CD14-positive monocyte (primary cell): ENCODE data around the gene ZFPM1. TPM values are rescaled to one million over a fixed set of nuclear protein-coding genes. Genes with fewer than 3 reads are reported as not detected.

ENCODE experiments used
- DNase-seq, 3 donors: peaks; one replicate each; pipeline ENCODE4 v3.0.0-alpha.2; 2011 to 2022
- H2AFZ ChIP-seq: 2 replicates; pipeline ENCODE4 v1.6.0; 2012; ENCODE audit warnings: mild to moderate bottlenecking, low read depth, low read length, inconsistent platforms; ENCODE audit not compliant: insufficient read depth, poor library complexity, severe bottlenecking
- H3K27ac ChIP-seq, 2 donors: 1 replicate in 1 of 2; 2 replicates in 1 of 2; pipeline ENCODE4 v1.5.1; 2012 to 2013; ENCODE audit warnings: low read length in 2 of 2, control low read depth in 1 of 2, inconsistent platforms in 1 of 2, low read depth in 1 of 2, mild to moderate bottlenecking in 1 of 2
- H3K27me3 ChIP-seq, 2 donors: one replicate each; pipeline versions ENCODE4 v1.6.0 to v1.6.1; 2011 to 2013; ENCODE audit warnings: low read length in 2 of 2; ENCODE audit not compliant: control insufficient read depth in 2 of 2, insufficient read depth in 2 of 2
- H3K36me3 ChIP-seq, 2 donors: replicated peaks in 1 of 2; 1 replicate in 1 of 2; 2 replicates in 1 of 2; pipeline versions ENCODE4 v1.5.1 to v1.6.1; 2012 to 2013; ENCODE audit warnings: low read length in 2 of 2, control low read depth in 1 of 2, inconsistent platforms in 1 of 2, mild to moderate bottlenecking in 1 of 2; ENCODE audit not compliant: insufficient read depth in 2 of 2, control insufficient read depth in 1 of 2
- H3K4me1 ChIP-seq, 2 donors: 1 replicate in 1 of 2; 2 replicates in 1 of 2; pipeline versions ENCODE4 v1.5.1 to v1.6.1; 2012 to 2013; ENCODE audit warnings: low read length in 2 of 2, control low read depth in 1 of 2, inconsistent platforms in 1 of 2, mild to moderate bottlenecking in 1 of 2, moderate library complexity in 1 of 2; ENCODE audit not compliant: insufficient read depth in 2 of 2, control insufficient read depth in 1 of 2
- H3K4me2 ChIP-seq: replicated peaks from 2 replicates; pipeline ENCODE3; 2012; ENCODE audit warnings: low read length, moderate library complexity, mild to moderate bottlenecking; ENCODE audit not compliant: poor library complexity, severe bottlenecking; ENCODE audit errors: extremely low read depth
- H3K4me3 ChIP-seq, 3 experiments: fragments of 200-600 bp in 1 of 3; sonication (generic) in 1 of 3; replicated peaks in 1 of 3; 1 replicate in 2 of 3; 2 replicates in 1 of 3; pipeline ENCODE4 v1.5.1; 2011 to 2013; ENCODE audit warnings: low read length in 3 of 3, mild to moderate bottlenecking in 3 of 3, control low read depth in 2 of 3, low read depth in 2 of 3, inconsistent platforms in 1 of 3, moderate library complexity in 1 of 3
- H3K79me2 ChIP-seq: 2 replicates; pipeline ENCODE4 v1.6.0; 2012; ENCODE audit warnings: mild to moderate bottlenecking, control low read depth, inconsistent platforms, low read length, moderate library complexity; ENCODE audit not compliant: insufficient read depth
- H3K9ac ChIP-seq: 2 replicates; pipeline ENCODE4 v1.6.0; 2017; ENCODE audit warnings: low read length, mild to moderate bottlenecking; ENCODE audit not compliant: insufficient read depth, poor library complexity, severe bottlenecking
- H3K9me3 ChIP-seq, 2 donors: replicated peaks in 1 of 2; 1 replicate in 1 of 2; 2 replicates in 1 of 2; pipeline versions ENCODE4 v1.5.1 to v1.6.1; 2012 to 2013; ENCODE audit warnings: low read length in 2 of 2, control low read depth in 1 of 2; ENCODE audit not compliant: control insufficient read depth in 1 of 2, insufficient read depth in 1 of 2
- H4K20me1 ChIP-seq: 2 replicates; pipeline ENCODE4 v1.6.0; 2012; ENCODE audit warnings: mild to moderate bottlenecking, low read length, control low read depth, moderate library complexity; ENCODE audit not compliant: insufficient read depth
- H3K27ac Mint-ChIP-seq, 7 donors: one replicate each; pipeline ENCODE4 v1.8.0; 2020; ENCODE audit warnings: mild to moderate bottlenecking in 7 of 7, mixed read lengths in 7 of 7, moderate library complexity in 6 of 7, inconsistent platforms in 2 of 7
- H3K27me3 Mint-ChIP-seq, 3 donors: one replicate each; pipeline ENCODE4 v1.8.0; 2021 to 2022; ENCODE audit warnings: low read depth in 3 of 3, mild to moderate bottlenecking in 3 of 3, mixed read lengths in 3 of 3, moderate library complexity in 3 of 3, inconsistent platforms in 1 of 3
- H3K36me3 Mint-ChIP-seq, 2 donors: one replicate each; pipeline ENCODE4 v1.8.0; 2020; ENCODE audit warnings: mixed read lengths in 2 of 2, inconsistent platforms in 1 of 2, mild to moderate bottlenecking in 1 of 2
- H3K4me1 Mint-ChIP-seq: one replicate; pipeline ENCODE4 v1.8.0; 2020; ENCODE audit warnings: mild to moderate bottlenecking, mixed read lengths
- H3K4me3 Mint-ChIP-seq, 2 donors: one replicate each; pipeline ENCODE4 v1.8.0; 2020; ENCODE audit warnings: mild to moderate bottlenecking in 2 of 2, mixed read lengths in 2 of 2, moderate library complexity in 1 of 2
- H3K9me3 Mint-ChIP-seq, 7 donors: one replicate each; pipeline ENCODE4 v1.8.0; 2020 to 2022; ENCODE audit warnings: mixed read lengths in 7 of 7, mild to moderate bottlenecking in 6 of 7, moderate library complexity in 6 of 7, inconsistent platforms in 2 of 7
- WGBS: methylation state at CpG from one replicate; pipeline ENCODE4 v1.1.5; 2013; ENCODE audit warnings: missing lambda C conversion rate; ENCODE audit not compliant: insufficient coverage; 5-methylcytosine and 5-hydroxymethylcytosine counted together
- intact Hi-C, 2 donors: fragments of 100-400 bp; cut with micrococcal nuclease; formaldehyde crosslinking; loops; one replicate each; pipeline versions ENCODE4 v1.15.0 to v1.15.1; 2023
- polyA plus RNA-seq, 3 donors: library from polyadenylated mRNA; depleted of rRNA in 1 of 3; unstranded in 2 of 3; stranded (reverse) in 1 of 3; fragments of 300-500 nt in 2 of 3; fragments of >200 nt in 1 of 3; fragmentation: Illumina TruSeq in 2 of 3; gene quantifications; 1 replicate in 2 of 3; 2 replicates in 1 of 3; pipeline ENCODE4 v1.2.3, GENCODE V29; 2012 to 2021
- TF ChIP-seq, protein P1 (sequence below): fragments of 200-600 bp; IDR thresholded peaks from one replicate; pipeline ENCODE4 v1.8.0; 2022; ENCODE audit warnings: antibody characterized with exemption, mild to moderate bottlenecking

ZFPM1 gene
- polyA plus RNA-seq, 3 donors: 0.04 to 0.19 (median 0.12) TPM

DNA sequence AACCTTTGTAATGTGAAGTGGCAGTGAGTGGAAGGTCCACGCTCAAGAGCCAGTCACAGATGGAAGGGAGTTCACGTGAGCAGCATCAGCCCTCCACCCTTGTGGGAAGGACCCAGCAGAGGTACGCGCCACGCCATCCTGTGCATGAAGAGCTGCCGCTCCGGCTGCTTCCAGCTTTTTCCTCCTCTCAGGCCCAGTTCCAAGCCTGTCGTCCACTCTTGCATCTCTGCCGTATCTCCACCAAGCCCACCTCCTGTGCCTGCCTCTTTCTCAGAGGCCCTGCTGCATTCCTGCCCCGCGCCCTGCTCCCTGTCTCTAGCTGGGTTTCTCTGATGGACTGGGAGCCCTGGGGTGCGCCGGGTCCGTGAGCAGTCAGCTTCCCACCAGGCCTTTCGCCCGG is 127.3 kb downstream of the ZFPM1 start:
- H3K4me3 ChIP-seq: no peak overlapping the region
- Mint-ChIP-seq H3K27ac (peak overlapping the region in 1 of 7 donors; percentile 53), H3K36me3 (peaks cover 74 to 93% of the 10 kb centered on the region in 2 donors), H3K27me3 (no peaks in the 10 kb centered on the region), H3K9me3 (peaks cover 0 to 5% (median 0%) of the 10 kb centered on the region in 7 donors), H3K4me1 (peaks cover 3% of the 10 kb centered on the region), H3K4me3 (no peak overlapping the region)
- 97% methylated on average over 15 of the region's 16 CpGs for WGBS
- H3K9ac ChIP-seq: no peak overlapping the region
- H2AFZ ChIP-seq: no peak overlapping the region
- intact Hi-C loops: no loop called here
- TF ChIP-seq, protein P1, sequence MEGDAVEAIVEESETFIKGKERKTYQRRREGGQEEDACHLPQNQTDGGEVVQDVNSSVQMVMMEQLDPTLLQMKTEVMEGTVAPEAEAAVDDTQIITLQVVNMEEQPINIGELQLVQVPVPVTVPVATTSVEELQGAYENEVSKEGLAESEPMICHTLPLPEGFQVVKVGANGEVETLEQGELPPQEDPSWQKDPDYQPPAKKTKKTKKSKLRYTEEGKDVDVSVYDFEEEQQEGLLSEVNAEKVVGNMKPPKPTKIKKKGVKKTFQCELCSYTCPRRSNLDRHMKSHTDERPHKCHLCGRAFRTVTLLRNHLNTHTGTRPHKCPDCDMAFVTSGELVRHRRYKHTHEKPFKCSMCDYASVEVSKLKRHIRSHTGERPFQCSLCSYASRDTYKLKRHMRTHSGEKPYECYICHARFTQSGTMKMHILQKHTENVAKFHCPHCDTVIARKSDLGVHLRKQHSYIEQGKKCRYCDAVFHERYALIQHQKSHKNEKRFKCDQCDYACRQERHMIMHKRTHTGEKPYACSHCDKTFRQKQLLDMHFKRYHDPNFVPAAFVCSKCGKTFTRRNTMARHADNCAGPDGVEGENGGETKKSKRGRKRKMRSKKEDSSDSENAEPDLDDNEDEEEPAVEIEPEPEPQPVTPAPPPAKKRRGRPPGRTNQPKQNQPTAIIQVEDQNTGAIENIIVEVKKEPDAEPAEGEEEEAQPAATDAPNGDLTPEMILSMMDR: no peak
- peaks cover 99% of the 10 kb centered on the region for H3K79me2 ChIP-seq
- no peak overlapping the region for H3K4me2 ChIP-seq
- H3K36me3 ChIP-seq: peaks cover 77 to 99% of the 10 kb centered on the region in 2 donors
- no peak overlapping the region for H3K27ac ChIP-seq
- peaks cover 100% of the 10 kb centered on the region for H4K20me1 ChIP-seq
- H3K9me3 ChIP-seq: no peaks in the 10 kb centered on the region
- no peaks in the 10 kb centered on the region for H3K27me3 ChIP-seq
- DNase-seq: no peak
- H3K4me1 ChIP-seq: no peaks in the 10 kb centered on the region

DNA sequence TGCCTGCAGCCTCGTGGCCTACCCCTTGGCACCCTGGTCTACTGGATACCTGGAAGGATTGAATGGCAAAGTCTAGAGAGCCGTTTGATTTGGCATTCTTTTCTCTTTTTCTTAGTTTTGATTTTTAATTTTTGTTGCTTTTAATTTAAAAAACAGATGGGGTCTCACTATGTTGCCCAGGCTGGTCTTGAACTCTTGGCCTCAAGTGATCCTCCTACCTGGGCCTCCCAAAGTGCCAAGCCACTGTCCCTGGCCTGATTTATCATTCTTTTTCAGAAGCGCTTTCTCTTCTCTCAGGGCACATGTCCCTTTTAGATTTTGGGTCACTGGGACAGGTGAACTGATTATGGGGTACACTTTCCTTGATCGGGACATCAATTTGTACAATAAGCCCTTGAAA is 128.0 kb downstream of the ZFPM1 start:
- Mint-ChIP-seq H3K4me1 (peaks cover 3% of the 10 kb centered on the region), H3K27me3 (no peaks in the 10 kb centered on the region), H3K4me3 (no peak overlapping the region), H3K9me3 (peaks cover 0 to 5% (median 0%) of the 10 kb centered on the region in 7 donors), H3K36me3 (peaks cover 74 to 93% of the 10 kb centered on the region in 2 donors), H3K27ac (no peak overlapping the region)
- 100% methylated on average over 2 of the region's 4 CpGs for WGBS
- Histone ChIP-seq H3K4me1 (no peaks in the 10 kb centered on the region), H3K27me3 (no peaks in the 10 kb centered on the region), H3K4me2 (no peak overlapping the region), H3K4me3 (no peak overlapping the region), H3K27ac (no peak overlapping the region), H3K9me3 (no peaks in the 10 kb centered on the region), H2AFZ (no peak overlapping the region), H3K79me2 (peaks cover 99% of the 10 kb centered on the region), H3K9ac (no peak overlapping the region), H3K36me3 (peaks cover 81 to 99% of the 10 kb centered on the region in 2 donors), H4K20me1 (peaks cover 100% of the 10 kb centered on the region)
- intact Hi-C loops: no loop called here
- TF ChIP-seq, protein P1: no peak
- no peak for DNase-seq
